Upper lobe of left lung (tissue), 6 donors: ENCODE data around the gene LRRC3. TPM values are rescaled to one million over a fixed set of nuclear protein-coding genes. Genes with fewer than 3 reads are reported as not detected.

Experiments used
- ATAC-seq, 2 donors: fragments of 200-7000 bp; cut with Tn5 transposase; one replicate each; pipeline ENCODE4 v1.9.1; 2022; ENCODE audit warnings: mild to moderate bottlenecking in 2 of 2, moderate library complexity in 2 of 2; ENCODE audit not compliant: low FRiP score in 2 of 2
- DNase-seq, 2 donors: peaks; one replicate each; pipeline ENCODE4 v3.0.0-alpha.2; 2019 to 2020
- H3K27ac ChIP-seq, 4 donors: fragments of 200-600 bp; sonication (generic); one replicate each; pipeline ENCODE4 v1.5.1; 2016 to 2019
- H3K27me3 ChIP-seq, 4 donors: fragments of 200-600 bp; sonication (generic); one replicate each; pipeline ENCODE4 v1.5.1; 2017 to 2019
- H3K36me3 ChIP-seq, 4 donors: fragments of 200-600 bp; sonication (generic); one replicate each; pipeline ENCODE4 v1.5.1; 2016 to 2019
- H3K4me1 ChIP-seq, 4 donors: fragments of 200-600 bp; sonication (generic); one replicate each; pipeline ENCODE4 v1.5.1; 2018 to 2019
- H3K4me3 ChIP-seq, 4 donors: fragments of 200-600 bp; sonication (generic); one replicate each; pipeline ENCODE4 v1.5.1; 2017 to 2019; ENCODE audit warnings: mild to moderate bottlenecking in 2 of 4, moderate library complexity in 1 of 4
- H3K9me3 ChIP-seq, 4 donors: fragments of 200-600 bp; sonication (generic); one replicate each; pipeline ENCODE4 v1.5.1; 2018 to 2019
- CTCF ChIP-seq, 6 experiments: fragments of 450-650 bp in 4 of 6; fragments of 200-600 bp in 2 of 6; sonication (generic) in 2 of 6; IDR thresholded peaks; one replicate each; pipeline ENCODE4 v1.5.1; 2016 to 2019; ENCODE audit warnings: antibody characterized with exemption in 6 of 6
- EP300 ChIP-seq, 4 donors: sonication (generic); formaldehyde crosslinking; IDR thresholded peaks; one replicate each; pipeline ENCODE4 v1.5.1; 2017; ENCODE audit warnings: antibody characterized with exemption in 4 of 4, control low read depth in 2 of 4
- POLR2A ChIP-seq, 4 donors: fragments of 450-650 bp; IDR thresholded peaks; one replicate each; pipeline ENCODE4 v1.5.1; 2016 to 2017; ENCODE audit warnings: antibody characterized with exemption in 4 of 4, mild to moderate bottlenecking in 2 of 4
- POLR2AphosphoS5 ChIP-seq, 2 donors: sonication (generic); formaldehyde crosslinking; IDR thresholded peaks; one replicate each; pipeline ENCODE4 v1.5.1; 2017; ENCODE audit warnings: antibody characterized with exemption in 2 of 2
- WGBS, 2 donors: methylation state at CpG; one replicate each; pipeline ENCODE4 v1.1.5; 2017 to 2018; 5-methylcytosine and 5-hydroxymethylcytosine counted together
- total RNA-seq, 6 donors: library from RNA; depleted of rRNA in 4 of 6; stranded (reverse); fragments of >200 nt in 4 of 6; gene quantifications; one replicate each; pipeline versions ENCODE4 v1.1.0 to v1.2.1, GENCODE V29; 2016 to 2021
- donor health status: DM: no; HTN: no; CAD: no; lungs with moderate emphysema.
- donor health status: DM: no; HTN: yes; CAD: no; lungs with severe emphysema.

LRRC3 gene
- 10 to 100 TPM in 1 of 6 donors, 1 to 10 TPM in 5; 3.1 to 11.5 (median 4.6) TPM for total RNA-seq

GRCh38 chr21:44454747-44455523 lies at the start of gene LRRC3:
Gene LRRC3 (plus strand): TSS chr21:44455510. CDS start chr21:44456645, 1,135 bp downstream.
- Histone ChIP-seq H3K4me3 (peak within 1 kb of the TSS; percentile 32 to 95 (median 66)), H3K4me1 (peaks cover 5 to 20% (median 12%) of the 10 kb centered on the region in 4 donors), H3K9me3 (peaks cover 0 to 3% (median 0%) of the 10 kb centered on the region in 4 donors), H3K27me3 (no peaks in the 10 kb centered on the region), H3K27ac (peak within 1 kb of the TSS in 1 of 4 donors; percentile 20), H3K36me3 (no peaks in the 10 kb centered on the region)
- DNase-seq (peak; percentile 91 to 94), ATAC-seq (peak; percentile 85 to 86)
- TF ChIP-seq POLR2AphosphoS5 (IDR thresholded peaks at IDR 0.05): no peak
- TF ChIP-seq EP300 (IDR thresholded peaks at IDR 0.05): no peak
- TF ChIP-seq POLR2A (IDR thresholded peaks at IDR 0.05): no peak
- TF ChIP-seq CTCF (IDR thresholded peaks at IDR 0.05): no peak
- 8 to 14% methylated on average over 14 to 22 of the region's 45 CpGs for WGBS, 2 donors

GRCh38 chr21:44405948-44406872 lies 49.1 kb upstream of the LRRC3 start:
- peaks cover 0 to 9% (median 0%) of the 10 kb centered on the region in 4 donors for H3K36me3 ChIP-seq
- H3K27me3 ChIP-seq: no peaks in the 10 kb centered on the region
- ATAC-seq (no peak), DNase-seq (peak in 1 of 2 donors; percentile 56)
- WGBS, 2 donors: 84 to 91% methylated on average over 19 to 36 of the region's 37 CpGs
- H3K9me3 ChIP-seq: no peaks in the 10 kb centered on the region
- no peak overlapping the region for H3K4me3 ChIP-seq
- no peak overlapping the region for H3K27ac ChIP-seq
- TF ChIP-seq EP300 (IDR thresholded peaks at IDR 0.05): no peak
- no peak for TF ChIP-seq POLR2A (IDR thresholded peaks at IDR 0.05)
- no peak for TF ChIP-seq POLR2AphosphoS5 (IDR thresholded peaks at IDR 0.05)
- no peak for TF ChIP-seq CTCF (IDR thresholded peaks at IDR 0.05)
- no peaks in the 10 kb centered on the region for H3K4me1 ChIP-seq

- no peaks in the 10 kb centered on the region for H3K9me3 ChIP-seq
- WGBS, 2 donors: 82 to 92% methylated on average over 8 of the region's 8 CpGs
- no peaks in the 10 kb centered on the region for H3K27me3 ChIP-seq
- no peaks in the 10 kb centered on the region for H3K4me1 ChIP-seq
- DNase-seq (no peak), ATAC-seq (no peak)
- TF ChIP-seq POLR2AphosphoS5 (IDR thresholded peaks at IDR 0.05): no peak
- TF ChIP-seq CTCF (IDR thresholded peaks at IDR 0.05): no peak
- TF ChIP-seq EP300 (IDR thresholded peaks at IDR 0.05): no peak
- no peak for TF ChIP-seq POLR2A (IDR thresholded peaks at IDR 0.05)
- peaks cover 0 to 9% (median 0%) of the 10 kb centered on the region in 4 donors for H3K36me3 ChIP-seq
- H3K27ac ChIP-seq: no peak overlapping the region
- no peak overlapping the region for H3K4me3 ChIP-seq
Observed at GRCh38 chr21:44406953-44407352, 48.4 kb upstream of the LRRC3 start.

GRCh38 chr21:44407493-44407892 lies 47.8 kb upstream of the LRRC3 start:
- Histone ChIP-seq H3K9me3 (no peaks in the 10 kb centered on the region), H3K4me1 (no peaks in the 10 kb centered on the region), H3K27ac (no peak overlapping the region), H3K36me3 (peaks cover 0 to 9% (median 0%) of the 10 kb centered on the region in 4 donors), H3K27me3 (no peaks in the 10 kb centered on the region), H3K4me3 (no peak overlapping the region)
- TF ChIP-seq POLR2A (IDR thresholded peaks at IDR 0.05): no peak
- no peak for TF ChIP-seq POLR2AphosphoS5 (IDR thresholded peaks at IDR 0.05)
- TF ChIP-seq CTCF (IDR thresholded peaks at IDR 0.05): no peak
- no peak for TF ChIP-seq EP300 (IDR thresholded peaks at IDR 0.05)
- WGBS, 2 donors: 69 to 90% methylated on average over 7 of the region's 7 CpGs
- ATAC-seq (no peak), DNase-seq (no peak)
